SK-N-SH (cell line): Measurements from ENCODE around the gene OSBPL6. TPM values are rescaled to one million over a fixed set of nuclear protein-coding genes. Genes with fewer than 3 reads are reported as not detected.

Experiments
- CTCF ChIA-PET: fragments of 300-600, 350-600 bp; formaldehyde crosslinking; extraction: SDS; loops from one replicate; lab custom pipeline; 2021; lab: Yijun Ruan, JAX
- POLR2A ChIA-PET: fragments of 350-600 bp; sonication (Branson Sonifier 250); formaldehyde crosslinking; extraction: SDS; loops from one replicate; lab custom pipeline; 2020; ENCODE audit warnings: antibody characterized with exemption, inconsistent platforms; lab: Yijun Ruan, JAX
- DNase-seq: peaks from one replicate; pipeline ENCODE4 v3.0.0; 2012
- H2AFZ ChIP-seq: fragments of 200-600 bp; sonication (generic); 2 replicates; pipeline ENCODE4 v1.8.1; 2016; ENCODE audit warnings: antibody characterized with exemption, mild to moderate bottlenecking, low read depth
- H3F3A ChIP-seq: fragments of 200-600 bp; sonication (generic); replicated peaks from 2 replicates; pipeline ENCODE3; 2016; ENCODE audit warnings: antibody characterized with exemption, mild to moderate bottlenecking; ENCODE audit not compliant: insufficient read depth
- H3K27ac ChIP-seq, 2 experiments: fragments of 200-500 bp in 1 of 2; fragments of 200-600 bp in 1 of 2; sonication (Bioruptor generic) in 1 of 2; sonication (generic), shearing (Covaris generic) in 1 of 2; 2 replicates each; pipeline versions ENCODE4 v1.5.1 to v1.6.1; 2014 to 2016; ENCODE audit warnings: low read depth in 2 of 2, inconsistent platforms in 1 of 2, low read length in 1 of 2, mild to moderate bottlenecking in 1 of 2, mixed read lengths in 1 of 2
- H3K27me3 ChIP-seq: fragments of 200-600 bp; sonication (generic), shearing (Covaris generic); 2 replicates; pipeline ENCODE4 v1.6.1; 2016; ENCODE audit warnings: mixed run types; ENCODE audit not compliant: insufficient read depth
- H3K36me3 ChIP-seq, 2 experiments: fragments of 200-500 bp in 1 of 2; fragments of 200-600 bp in 1 of 2; sonication (Bioruptor generic) in 1 of 2; sonication (generic) in 1 of 2; replicated peaks in 1 of 2; 2 replicates each; pipeline versions ENCODE3 to v1.5.1; 2014 to 2016; ENCODE audit warnings: low read length in 1 of 2, mild to moderate bottlenecking in 1 of 2; ENCODE audit not compliant: insufficient read depth in 2 of 2, control insufficient read depth in 1 of 2
- H3K4me1 ChIP-seq, 2 experiments: fragments of 200-500 bp in 1 of 2; fragments of 200-600 bp in 1 of 2; sonication (Bioruptor generic) in 1 of 2; sonication (generic), shearing (Covaris generic) in 1 of 2; 2 replicates each; pipeline versions ENCODE4 v1.5.1 to v1.6.1; 2014 to 2016; ENCODE audit warnings: low read depth in 1 of 2, low read length in 1 of 2, mixed run types in 1 of 2; ENCODE audit not compliant: insufficient read depth in 2 of 2, control insufficient read depth in 1 of 2
- H3K4me2 ChIP-seq: fragments of 200-600 bp; sonication (generic), shearing (Covaris generic); 2 replicates; pipeline ENCODE4 v1.6.1; 2017; ENCODE audit warnings: mixed run types
- H3K4me3 ChIP-seq, 2 experiments: fragments of 200-500 bp in 1 of 2; fragments of 200-600 bp in 1 of 2; sonication (Bioruptor generic) in 1 of 2; sonication (generic), shearing (Covaris generic) in 1 of 2; 2 replicates each; pipeline versions ENCODE4 v1.5.1 to v1.8.1; 2014 to 2016; ENCODE audit warnings: low read depth in 2 of 2, inconsistent platforms in 1 of 2, low read length in 1 of 2, mild to moderate bottlenecking in 1 of 2, mixed read lengths in 1 of 2, moderate library complexity in 1 of 2
- H3K79me2 ChIP-seq: fragments of 200-600 bp; sonication (generic); 2 replicates; pipeline ENCODE4 v1.8.1; 2017; ENCODE audit warnings: mild to moderate bottlenecking; ENCODE audit not compliant: insufficient read depth
- H3K9ac ChIP-seq: fragments of 200-600 bp; sonication (generic); 2 replicates; pipeline ENCODE4 v1.6.1; 2017; ENCODE audit warnings: mixed run types
- H3K9me2 ChIP-seq: fragments of 200-600 bp; sonication (generic); 2 replicates; pipeline ENCODE4 v1.6.1; 2017; ENCODE audit warnings: mixed run types
- H3K9me3 ChIP-seq: fragments of 200-600 bp; sonication (generic); 2 replicates; pipeline ENCODE4 v1.6.1; 2017; ENCODE audit warnings: mixed run types, mild to moderate bottlenecking, moderate library complexity
- H4K20me1 ChIP-seq: fragments of 200-600 bp; sonication (generic); 2 replicates; pipeline ENCODE4 v1.6.1; 2017; ENCODE audit warnings: mild to moderate bottlenecking, mixed run types; ENCODE audit not compliant: insufficient read depth
- FOXJ3 ChIP-seq: sonication (generic); formaldehyde crosslinking; IDR thresholded peaks from 2 replicates; pipeline ENCODE4 v1.5.1; 2020; ENCODE audit warnings: mild to moderate bottlenecking, missing genetic modification reagents
- GABPA ChIP-seq: IDR thresholded peaks from 2 replicates; pipeline ENCODE4 v1.4.0; 2012; ENCODE audit warnings: low read depth, mild to moderate bottlenecking
- MEF2A ChIP-seq: IDR thresholded peaks from 2 replicates; pipeline ENCODE4 v1.4.0; 2012; ENCODE audit warnings: low read depth, borderline replicate concordance
- NFIC ChIP-seq: IDR thresholded peaks from 2 replicates; pipeline ENCODE4 v1.4.0; 2012; ENCODE audit warnings: borderline replicate concordance
- POLR2AphosphoS5 ChIP-seq: IDR thresholded peaks from 2 replicates; pipeline ENCODE4 v1.6.1; 2012; ENCODE audit warnings: low read depth, low read length
- RCOR1 ChIP-seq: fragments of 150-350 bp; IDR thresholded peaks from 2 replicates; pipeline ENCODE4 v1.6.1; 2017; ENCODE audit warnings: antibody characterized with exemption, low read length
- RFX5 ChIP-seq: IDR thresholded peaks from 2 replicates; pipeline ENCODE4 v1.6.1; 2012; ENCODE audit warnings: mild to moderate bottlenecking, improper control_type of control experiment, low read length
- SMC3 ChIP-seq: IDR thresholded peaks from 2 replicates; pipeline ENCODE4 v1.6.1; 2012; ENCODE audit warnings: low read depth, low read length, improper control_type of control experiment
- TCF12 ChIP-seq: IDR thresholded peaks from 2 replicates; pipeline ENCODE4 v1.4.0; 2012
- TEAD4 ChIP-seq: IDR thresholded peaks from 2 replicates; pipeline ENCODE4 v1.4.0; 2012; ENCODE audit warnings: mild to moderate bottlenecking, borderline replicate concordance; ENCODE audit not compliant: insufficient read depth
- WGBS: methylation state at CpG from one replicate; pipeline ENCODE4 v1.1.6; 2017; ENCODE audit warnings: low lambda C conversion rate; 5-methylcytosine and 5-hydroxymethylcytosine counted together
- polyA plus RNA-seq, 3 experiments: library from polyadenylated mRNA; depleted of rRNA; stranded (reverse); fragments of >200 nt; gene quantifications; 2 replicates each; pipeline ENCODE4 v1.2.3, GENCODE V29; 2012
- TF ChIP-seq, protein P1 (sequence below): IDR thresholded peaks from 2 replicates; pipeline ENCODE4 v1.4.0; 2012; ENCODE audit warnings: low read depth
- TF ChIP-seq, protein P2 (sequence below): IDR thresholded peaks from 2 replicates; pipeline ENCODE4 v1.6.1; 2012; ENCODE audit warnings: mild to moderate bottlenecking, low read depth, low read length, moderate library complexity
- TF ChIP-seq, protein P3 (sequence below): IDR thresholded peaks from 2 replicates; pipeline ENCODE4 v1.4.0; 2012; ENCODE audit warnings: low read depth, borderline replicate concordance
- TF ChIP-seq, protein P4 (sequence below): fragments of 150-350 bp; IDR thresholded peaks from 2 replicates; pipeline ENCODE4 v1.6.1; 2016; ENCODE audit warnings: mild to moderate bottlenecking, low read depth, low read length

Gene OSBPL6
- polyA plus RNA-seq, 1 of the 3 experiments (the other 2 are of a cell fraction), result 2.7 TPM

DNA sequence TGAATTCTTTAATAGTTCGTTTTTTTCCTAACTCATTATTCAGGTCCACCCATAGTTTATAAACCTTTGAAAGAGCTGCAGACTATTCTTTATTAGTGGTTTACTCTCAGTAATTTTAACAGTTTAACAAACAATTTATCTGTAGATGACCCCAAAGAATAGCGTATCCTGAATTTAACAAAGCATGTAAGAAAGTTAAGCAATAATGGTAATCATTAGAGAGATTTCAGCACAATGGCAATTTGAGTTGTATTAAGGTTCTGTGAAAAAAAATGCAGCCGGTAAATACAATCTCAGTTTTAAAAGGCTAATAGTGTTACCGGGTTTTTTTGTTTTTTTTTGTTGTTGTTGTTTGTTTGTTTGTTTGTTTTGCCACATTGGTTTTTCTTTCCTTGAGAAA lies 41.8 kb upstream of the OSBPL6 start:
- Histone ChIP-seq H2AFZ (no peak overlapping the region; the same call in 1 of the 2 replicates), H3K9me2 (no peaks in the 10 kb centered on the region), H4K20me1 (no peaks in the 10 kb centered on the region), H3K9ac (no peak overlapping the region), H3K9me3 (no peaks in the 10 kb centered on the region), H3F3A (no peaks in the 10 kb centered on the region), H3K4me2 (no peak overlapping the region), H3K4me1 (no peaks in the 10 kb centered on the region), H3K79me2 (no peaks in the 10 kb centered on the region), H3K4me3 (no peak overlapping the region), H3K27me3 (no peaks in the 10 kb centered on the region)
- DNase-seq, result no peak
- 76% methylated on average over 4 of the region's 4 CpGs for WGBS
- CTCF ChIA-PET, result interaction anchor here (1.3 to 1.5 kb wide), 2 partner anchors 22 to 262 kb away, joined by 6 read pairs; no protein-coding TSS in a partner anchor
- POLR2A ChIA-PET, result no interaction called here
- TF ChIP-seq NFIC, result no peak
- TF ChIP-seq SMC3, result no peak
- TF ChIP-seq, protein P1, sequence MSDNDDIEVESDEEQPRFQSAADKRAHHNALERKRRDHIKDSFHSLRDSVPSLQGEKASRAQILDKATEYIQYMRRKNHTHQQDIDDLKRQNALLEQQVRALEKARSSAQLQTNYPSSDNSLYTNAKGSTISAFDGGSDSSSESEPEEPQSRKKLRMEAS, result no peak
- TF ChIP-seq FOXJ3, result no peak
- TF ChIP-seq POLR2AphosphoS5, result no peak
- TF ChIP-seq, protein P2, sequence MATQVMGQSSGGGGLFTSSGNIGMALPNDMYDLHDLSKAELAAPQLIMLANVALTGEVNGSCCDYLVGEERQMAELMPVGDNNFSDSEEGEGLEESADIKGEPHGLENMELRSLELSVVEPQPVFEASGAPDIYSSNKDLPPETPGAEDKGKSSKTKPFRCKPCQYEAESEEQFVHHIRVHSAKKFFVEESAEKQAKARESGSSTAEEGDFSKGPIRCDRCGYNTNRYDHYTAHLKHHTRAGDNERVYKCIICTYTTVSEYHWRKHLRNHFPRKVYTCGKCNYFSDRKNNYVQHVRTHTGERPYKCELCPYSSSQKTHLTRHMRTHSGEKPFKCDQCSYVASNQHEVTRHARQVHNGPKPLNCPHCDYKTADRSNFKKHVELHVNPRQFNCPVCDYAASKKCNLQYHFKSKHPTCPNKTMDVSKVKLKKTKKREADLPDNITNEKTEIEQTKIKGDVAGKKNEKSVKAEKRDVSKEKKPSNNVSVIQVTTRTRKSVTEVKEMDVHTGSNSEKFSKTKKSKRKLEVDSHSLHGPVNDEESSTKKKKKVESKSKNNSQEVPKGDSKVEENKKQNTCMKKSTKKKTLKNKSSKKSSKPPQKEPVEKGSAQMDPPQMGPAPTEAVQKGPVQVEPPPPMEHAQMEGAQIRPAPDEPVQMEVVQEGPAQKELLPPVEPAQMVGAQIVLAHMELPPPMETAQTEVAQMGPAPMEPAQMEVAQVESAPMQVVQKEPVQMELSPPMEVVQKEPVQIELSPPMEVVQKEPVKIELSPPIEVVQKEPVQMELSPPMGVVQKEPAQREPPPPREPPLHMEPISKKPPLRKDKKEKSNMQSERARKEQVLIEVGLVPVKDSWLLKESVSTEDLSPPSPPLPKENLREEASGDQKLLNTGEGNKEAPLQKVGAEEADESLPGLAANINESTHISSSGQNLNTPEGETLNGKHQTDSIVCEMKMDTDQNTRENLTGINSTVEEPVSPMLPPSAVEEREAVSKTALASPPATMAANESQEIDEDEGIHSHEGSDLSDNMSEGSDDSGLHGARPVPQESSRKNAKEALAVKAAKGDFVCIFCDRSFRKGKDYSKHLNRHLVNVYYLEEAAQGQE, result no peak
- TF ChIP-seq MEF2A, result no peak
- no peak for TF ChIP-seq RFX5
- TF ChIP-seq, protein P3, sequence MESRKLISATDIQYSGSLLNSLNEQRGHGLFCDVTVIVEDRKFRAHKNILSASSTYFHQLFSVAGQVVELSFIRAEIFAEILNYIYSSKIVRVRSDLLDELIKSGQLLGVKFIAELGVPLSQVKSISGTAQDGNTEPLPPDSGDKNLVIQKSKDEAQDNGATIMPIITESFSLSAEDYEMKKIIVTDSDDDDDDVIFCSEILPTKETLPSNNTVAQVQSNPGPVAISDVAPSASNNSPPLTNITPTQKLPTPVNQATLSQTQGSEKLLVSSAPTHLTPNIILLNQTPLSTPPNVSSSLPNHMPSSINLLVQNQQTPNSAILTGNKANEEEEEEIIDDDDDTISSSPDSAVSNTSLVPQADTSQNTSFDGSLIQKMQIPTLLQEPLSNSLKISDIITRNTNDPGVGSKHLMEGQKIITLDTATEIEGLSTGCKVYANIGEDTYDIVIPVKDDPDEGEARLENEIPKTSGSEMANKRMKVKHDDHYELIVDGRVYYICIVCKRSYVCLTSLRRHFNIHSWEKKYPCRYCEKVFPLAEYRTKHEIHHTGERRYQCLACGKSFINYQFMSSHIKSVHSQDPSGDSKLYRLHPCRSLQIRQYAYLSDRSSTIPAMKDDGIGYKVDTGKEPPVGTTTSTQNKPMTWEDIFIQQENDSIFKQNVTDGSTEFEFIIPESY, result no peak
- TF ChIP-seq, protein P4, sequence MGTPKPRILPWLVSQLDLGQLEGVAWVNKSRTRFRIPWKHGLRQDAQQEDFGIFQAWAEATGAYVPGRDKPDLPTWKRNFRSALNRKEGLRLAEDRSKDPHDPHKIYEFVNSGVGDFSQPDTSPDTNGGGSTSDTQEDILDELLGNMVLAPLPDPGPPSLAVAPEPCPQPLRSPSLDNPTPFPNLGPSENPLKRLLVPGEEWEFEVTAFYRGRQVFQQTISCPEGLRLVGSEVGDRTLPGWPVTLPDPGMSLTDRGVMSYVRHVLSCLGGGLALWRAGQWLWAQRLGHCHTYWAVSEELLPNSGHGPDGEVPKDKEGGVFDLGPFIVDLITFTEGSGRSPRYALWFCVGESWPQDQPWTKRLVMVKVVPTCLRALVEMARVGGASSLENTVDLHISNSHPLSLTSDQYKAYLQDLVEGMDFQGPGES, result no peak
- TF ChIP-seq GABPA, result no peak
- TF ChIP-seq TCF12, result no peak
- TF ChIP-seq RCOR1, result no peak
- no peak for TF ChIP-seq TEAD4
- TF ChIP-seq, all 33 proteins: peak for 0
- Histone ChIP-seq H3K36me3 (no peaks in the 10 kb centered on the region), H3K27ac (no peak overlapping the region)
